Measurements from ENCODE around the gene UBE2E2.

- no peak for TF ChIP-seq EZH2phosphoT487 (IDR thresholded peaks at IDR 0.05; ENCODE audit: insufficient read depth, low read depth)
- no peak for TF ChIP-seq EZH2 (IDR thresholded peaks at IDR 0.05; ENCODE audit: insufficient read depth, poor library complexity, severe bottlenecking)
These were observed 386.5 kb downstream of the UBE2E2 start for GRCh38 chr3:23589602-23590001.
